Measurements from ENCODE around the gene TNRC18.

GRCh38 chr7:5388905-5389433 lies 34.7 kb downstream of the TNRC18 start:
- TF ChIP-seq TSHZ2 (CRISPR knock-in tag; IDR thresholded peaks at IDR 0.05), result no peak
- no peak for TF ChIP-seq PPARA (CRISPR knock-in tag; IDR thresholded peaks at IDR 0.05; ENCODE audit: borderline replicate concordance)
- no peak for TF ChIP-seq ZNF565 (CRISPR knock-in tag; conservative IDR thresholded peaks at IDR 0.05; ENCODE audit: low read depth)
- TF ChIP-seq ZNF70 (CRISPR knock-in tag; IDR thresholded peaks at IDR 0.05), result no peak
- no peak for TF ChIP-seq BACH2 (CRISPR knock-in tag; IDR thresholded peaks at IDR 0.05; ENCODE audit: borderline replicate concordance)
- no peak for TF ChIP-seq CSDC2 (CRISPR knock-in tag; IDR thresholded peaks at IDR 0.05)
- TF ChIP-seq SNAI2 (CRISPR knock-in tag; IDR thresholded peaks at IDR 0.05), result no peak
- no peak for TF ChIP-seq CSRNP3 (CRISPR knock-in tag; IDR thresholded peaks at IDR 0.05)
- TF ChIP-seq PATZ1 (CRISPR knock-in tag; IDR thresholded peaks at IDR 0.05; ENCODE audit: borderline replicate concordance), result no peak
- no peak for TF ChIP-seq GLIS3 (CRISPR knock-in tag; IDR thresholded peaks at IDR 0.05)
